Fibroblast of gingiva (primary cell): Measurements from ENCODE around the gene NHLRC2.
"Not testable (repeated sequence)": the region's sequence is repeated elsewhere in the genome, so short reads cannot be mapped to it uniquely, and the experiment has no call there.

ENCODE experiments used
- DNase-seq: peaks from one replicate; pipeline ENCODE4 v3.0.0-alpha.2; 2011; ENCODE audit warnings: low read depth

Gene NHLRC2

GRCh38 chr10:113854013-113854760 lies at the start of gene NHLRC2, which contains the start of gene DCLRE1A:
TSS of gene NHLRC2 (plus strand) at chr10:113854661. CDS start at chr10:113854873, 212 bp downstream.
TSS of gene DCLRE1A (minus strand) at chr10:113854082. CDS start at chr10:113853182, 900 bp downstream.
- peak; percentile 80 for DNase-seq

- no peak for DNase-seq
Measured at GRCh38 chr10:113806503-113806902, 48.0 kb upstream of the NHLRC2 start.

GRCh38 chr10:113808168-113808567 lies 46.3 kb upstream of the NHLRC2 start:
- DNase-seq: no peak

GRCh38 chr10:113814700-113815099 lies 39.8 kb upstream of the NHLRC2 start:
- not testable (repeated sequence) for DNase-seq

- no peak for DNase-seq
Measured at GRCh38 chr10:113819989-113820388, 34.5 kb upstream of the NHLRC2 start.

GRCh38 chr10:113820507-113820906 lies 34.0 kb upstream of the NHLRC2 start:
- no peak for DNase-seq

- DNase-seq: not testable (repeated sequence)
Measured at GRCh38 chr10:113821306-113821705, 33.2 kb upstream of the NHLRC2 start.

GRCh38 chr10:113822174-113822573 lies 32.3 kb upstream of the NHLRC2 start:
- no peak for DNase-seq

GRCh38 chr10:113823389-113823788 lies 31.1 kb upstream of the NHLRC2 start:
- no peak for DNase-seq

GRCh38 chr10:113825791-113826190 lies 28.7 kb upstream of the NHLRC2 start:
- DNase-seq: no peak

GRCh38 chr10:113828567-113828966 lies 25.9 kb upstream of the NHLRC2 start:
- DNase-seq: not testable (repeated sequence)

- no peak for DNase-seq
Measured at GRCh38 chr10:113842171-113842570, 12.3 kb upstream of the NHLRC2 start.

- DNase-seq: no peak
Measured at GRCh38 chr10:113843972-113844485, 10.4 kb upstream of the NHLRC2 start.

- DNase-seq: no peak
Measured at GRCh38 chr10:113846036-113846435, 8.4 kb upstream of the NHLRC2 start.

- no peak for DNase-seq
Measured at GRCh38 chr10:113849140-113849803, 5.2 kb upstream of the NHLRC2 start.

- DNase-seq: no peak
Measured at GRCh38 chr10:113849946-113850345, 4.5 kb upstream of the NHLRC2 start.

- no peak for DNase-seq
Measured at GRCh38 chr10:113853578-113854012, 866 bp upstream of the NHLRC2 start.

GRCh38 chr10:113854761-113855588 lies 514 bp downstream of the NHLRC2 start:
- DNase-seq: peak; percentile 34

- DNase-seq: no peak
Measured at GRCh38 chr10:113856563-113856962, 2.1 kb downstream of the NHLRC2 start.

GRCh38 chr10:113857210-113857609 lies 2.7 kb downstream of the NHLRC2 start:
- DNase-seq: no peak

- DNase-seq: no peak
Measured at GRCh38 chr10:113858541-113858940, 4.1 kb downstream of the NHLRC2 start.

GRCh38 chr10:113859261-113859660 lies 4.8 kb downstream of the NHLRC2 start:
- DNase-seq: no peak
